ENCODE results near the gene PPIP5K1.
A peak's percentile ranks its signal among the peaks of the same experiment; 100 is the strongest.

Gene PPIP5K1

GRCh38 chr15:43527016-43527801 is 62.8 kb downstream of the PPIP5K1 start:
- ChIA-PET CTCF (interaction anchor here (0.7 to 1.9 kb wide), 2 partner anchors 12 to 13 kb away, joined by 3 to 4 read pairs; no protein-coding TSS in a partner anchor), POLR2A (interaction anchor here (0.6 to 1.3 kb wide), 2 partner anchors 17 to 30 kb away, joined by 3 to 5 read pairs; no protein-coding TSS in a partner anchor)
- Histone ChIP-seq H3K36me3 (ENCODE audit: control insufficient read depth in 2 of 2, insufficient read depth in 1 of 2, low read length in 2 of 2) (peaks cover 0 to 30% of the 10 kb centered on the region in 2 experiments; a peak in 1 of 3 replicates), H3K27ac (ENCODE audit: extremely low read depth, low read depth, low read length) (no peak overlapping the region), H3K4me1 (ENCODE audit: control insufficient read depth, insufficient read depth, low read length) (no peaks in the 10 kb centered on the region), H3K4me3 (ENCODE audit: low read depth, low read length) (no peak overlapping the region), H3K9me3 (ENCODE audit: control insufficient read depth, insufficient read depth, low read depth, low read length) (no peaks in the 10 kb centered on the region)
- TF ChIP-seq ZNF792 (tag by site-specific recombination; IDR thresholded peaks at IDR 0.05) (no peak), ZNF600 (tag by site-specific recombination; IDR thresholded peaks at IDR 0.05) (0 out of 2 replicates have a peak, but pooled peaks have one; percentile 18)

- POLR2A ChIA-PET: interaction anchor here (0.6 kb wide), 1 partner anchor 31 kb away, joined by 5 read pairs; no protein-coding TSS in a partner anchor
- Histone ChIP-seq H3K4me1 (ENCODE audit: control insufficient read depth, insufficient read depth, low read length) (no peaks in the 10 kb centered on the region), H3K36me3 (ENCODE audit: control insufficient read depth in 2 of 2, insufficient read depth in 1 of 2, low read length in 2 of 2) (peaks cover 0 to 38% of the 10 kb centered on the region in 2 experiments; a peak in 1 of 3 replicates), H3K9me3 (ENCODE audit: control insufficient read depth, insufficient read depth, low read depth, low read length) (no peaks in the 10 kb centered on the region), H3K27ac (ENCODE audit: extremely low read depth, low read depth, low read length) (no peak overlapping the region), H3K4me3 (ENCODE audit: low read depth, low read length) (no peak overlapping the region)
- CTCF ChIA-PET: interaction anchor here (0.7 to 1.9 kb wide), 2 partner anchors 11 to 12 kb away, joined by 3 to 4 read pairs; no protein-coding TSS in a partner anchor
- no peak for TF ChIP-seq ZNF302 (tag by site-specific recombination; IDR thresholded peaks at IDR 0.05; ENCODE audit: low read depth)
- TF ChIP-seq BCL11A (tag by site-specific recombination; IDR thresholded peaks at IDR 0.05; ENCODE audit: low read depth): no peak
- TF ChIP-seq ZBTB7A (tag by site-specific recombination; IDR thresholded peaks at IDR 0.05; ENCODE audit: low read depth): no peak
- no peak for TF ChIP-seq REST (tag by site-specific recombination; IDR thresholded peaks at IDR 0.05)
- no peak for TF ChIP-seq ZNF16 (tag by site-specific recombination; IDR thresholded peaks at IDR 0.05; ENCODE audit: low read depth)
- TF ChIP-seq ZNF362 (tag by site-specific recombination; IDR thresholded peaks at IDR 0.05): no peak
- TF ChIP-seq ZBTB20 (tag by site-specific recombination; IDR thresholded peaks at IDR 0.05): no peak
- TF ChIP-seq ZNF585B (tag by site-specific recombination; IDR thresholded peaks at IDR 0.05): no peak
- TF ChIP-seq REPIN1 (tag by site-specific recombination; IDR thresholded peaks at IDR 0.05; ENCODE audit: low read depth): no peak
- TF ChIP-seq ZNF677 (tag by site-specific recombination; IDR thresholded peaks at IDR 0.05): no peak
- TF ChIP-seq MEIS1 (CRISPR knock-in tag; IDR thresholded peaks at IDR 0.05; ENCODE audit: borderline replicate concordance): no peak
- no peak for TF ChIP-seq ZNF324 (tag by site-specific recombination; IDR thresholded peaks at IDR 0.05)
- no peak for TF ChIP-seq ZNF626 (tag by site-specific recombination; IDR thresholded peaks at IDR 0.05)
- TF ChIP-seq TRIM28 (IDR thresholded peaks at IDR 0.05; ENCODE audit: borderline replicate concordance, low read length): no peak
- TF ChIP-seq, protein P1, sequence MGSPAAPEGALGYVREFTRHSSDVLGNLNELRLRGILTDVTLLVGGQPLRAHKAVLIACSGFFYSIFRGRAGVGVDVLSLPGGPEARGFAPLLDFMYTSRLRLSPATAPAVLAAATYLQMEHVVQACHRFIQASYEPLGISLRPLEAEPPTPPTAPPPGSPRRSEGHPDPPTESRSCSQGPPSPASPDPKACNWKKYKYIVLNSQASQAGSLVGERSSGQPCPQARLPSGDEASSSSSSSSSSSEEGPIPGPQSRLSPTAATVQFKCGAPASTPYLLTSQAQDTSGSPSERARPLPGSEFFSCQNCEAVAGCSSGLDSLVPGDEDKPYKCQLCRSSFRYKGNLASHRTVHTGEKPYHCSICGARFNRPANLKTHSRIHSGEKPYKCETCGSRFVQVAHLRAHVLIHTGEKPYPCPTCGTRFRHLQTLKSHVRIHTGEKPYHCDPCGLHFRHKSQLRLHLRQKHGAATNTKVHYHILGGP (tag by site-specific recombination; IDR thresholded peaks at IDR 0.05): no peak
- TF ChIP-seq ZNF513 (tag by site-specific recombination; IDR thresholded peaks at IDR 0.05): no peak
- TF ChIP-seq ZSCAN4 (tag by site-specific recombination; IDR thresholded peaks at IDR 0.05): no peak
These were observed 63.6 kb downstream of the PPIP5K1 start for GRCh38 chr15:43526261-43526930.

Measured in HEK293 (cell line).